Glutamatergic neuron (in vitro differentiated cells): ENCODE data around the gene ELMO1. TPM values are rescaled to one million over a fixed set of nuclear protein-coding genes. Genes with fewer than 3 reads are reported as not detected.

Experiments used
- DNase-seq: peaks from one replicate; pipeline ENCODE4 v3.0.0; 2022
- H3K27ac Mint-ChIP-seq: one replicate; pipeline ENCODE4 v1.8.0; 2020; ENCODE audit warnings: mild to moderate bottlenecking, mixed read lengths, inconsistent platforms; ENCODE audit not compliant: unreplicated experiment
- H3K27me3 Mint-ChIP-seq: one replicate; pipeline ENCODE4 v1.8.0; 2020; ENCODE audit warnings: mild to moderate bottlenecking, moderate library complexity, mixed read lengths, inconsistent platforms; ENCODE audit not compliant: unreplicated experiment
- H3K36me3 Mint-ChIP-seq: one replicate; pipeline ENCODE4 v1.8.0; 2020; ENCODE audit warnings: mild to moderate bottlenecking, mixed read lengths, inconsistent platforms; ENCODE audit not compliant: unreplicated experiment
- H3K4me1 Mint-ChIP-seq: one replicate; pipeline ENCODE4 v1.8.0; 2020; ENCODE audit warnings: mild to moderate bottlenecking, low read depth, mixed read lengths, inconsistent platforms; ENCODE audit not compliant: unreplicated experiment
- H3K4me3 Mint-ChIP-seq: one replicate; pipeline ENCODE4 v1.8.0; 2020; ENCODE audit warnings: mild to moderate bottlenecking, mixed read lengths, inconsistent platforms; ENCODE audit not compliant: unreplicated experiment
- H3K9me3 Mint-ChIP-seq: one replicate; pipeline ENCODE4 v1.8.0; 2020; ENCODE audit warnings: mild to moderate bottlenecking, moderate library complexity, mixed read lengths, inconsistent platforms; ENCODE audit not compliant: unreplicated experiment
- total RNA-seq: library from RNA; stranded (reverse); fragmentation: NEBNext Ultra II Directional; extraction: Animal tissue kit (Norgen Biotek cat#: 25700); gene quantifications from one replicate; pipeline ENCODE4 v1.2.1, GENCODE V29; 2021; ENCODE audit not compliant: unreplicated experiment
- TF ChIP-seq, protein P1 (sequence below): fragments of 200-600 bp; sonication (generic); IDR thresholded peaks from one replicate; pipeline ENCODE4 v1.5.0; 2021; ENCODE audit not compliant: partially characterized antibody, unreplicated experiment

ELMO1 gene
- total RNA-seq, 1 donor from 2014 or later: 5.5 TPM

DNA sequence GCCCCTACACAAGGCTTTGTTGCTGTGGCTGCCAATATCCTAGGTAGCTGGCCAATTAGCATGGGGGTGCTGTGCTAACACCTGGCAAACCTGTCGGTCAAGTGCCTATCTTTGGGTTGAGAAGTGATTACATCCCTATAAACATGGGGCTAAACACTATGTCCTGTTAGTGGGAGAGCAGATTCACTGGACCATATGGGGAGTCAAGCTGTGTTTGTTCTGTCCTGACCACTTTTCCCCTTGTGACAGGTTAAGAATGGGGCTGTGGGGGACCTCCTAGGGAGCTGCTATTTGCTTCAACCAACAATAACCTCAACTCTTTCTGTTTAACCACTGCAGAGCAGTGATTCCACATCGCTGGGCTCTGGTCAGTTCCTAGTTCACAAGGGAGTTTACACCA lies 572.9 kb downstream of the ELMO1 start:
- Mint-ChIP-seq H3K9me3 (peaks cover 1% of the 10 kb centered on the region), H3K36me3 (no peaks in the 10 kb centered on the region), H3K27ac (no peak overlapping the region), H3K4me1 (peaks cover 6% of the 10 kb centered on the region), H3K27me3 (no peaks in the 10 kb centered on the region), H3K4me3 (no peak overlapping the region)
- DNase-seq: no peak
- TF ChIP-seq, protein P1, sequence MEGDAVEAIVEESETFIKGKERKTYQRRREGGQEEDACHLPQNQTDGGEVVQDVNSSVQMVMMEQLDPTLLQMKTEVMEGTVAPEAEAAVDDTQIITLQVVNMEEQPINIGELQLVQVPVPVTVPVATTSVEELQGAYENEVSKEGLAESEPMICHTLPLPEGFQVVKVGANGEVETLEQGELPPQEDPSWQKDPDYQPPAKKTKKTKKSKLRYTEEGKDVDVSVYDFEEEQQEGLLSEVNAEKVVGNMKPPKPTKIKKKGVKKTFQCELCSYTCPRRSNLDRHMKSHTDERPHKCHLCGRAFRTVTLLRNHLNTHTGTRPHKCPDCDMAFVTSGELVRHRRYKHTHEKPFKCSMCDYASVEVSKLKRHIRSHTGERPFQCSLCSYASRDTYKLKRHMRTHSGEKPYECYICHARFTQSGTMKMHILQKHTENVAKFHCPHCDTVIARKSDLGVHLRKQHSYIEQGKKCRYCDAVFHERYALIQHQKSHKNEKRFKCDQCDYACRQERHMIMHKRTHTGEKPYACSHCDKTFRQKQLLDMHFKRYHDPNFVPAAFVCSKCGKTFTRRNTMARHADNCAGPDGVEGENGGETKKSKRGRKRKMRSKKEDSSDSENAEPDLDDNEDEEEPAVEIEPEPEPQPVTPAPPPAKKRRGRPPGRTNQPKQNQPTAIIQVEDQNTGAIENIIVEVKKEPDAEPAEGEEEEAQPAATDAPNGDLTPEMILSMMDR: no peak

DNA sequence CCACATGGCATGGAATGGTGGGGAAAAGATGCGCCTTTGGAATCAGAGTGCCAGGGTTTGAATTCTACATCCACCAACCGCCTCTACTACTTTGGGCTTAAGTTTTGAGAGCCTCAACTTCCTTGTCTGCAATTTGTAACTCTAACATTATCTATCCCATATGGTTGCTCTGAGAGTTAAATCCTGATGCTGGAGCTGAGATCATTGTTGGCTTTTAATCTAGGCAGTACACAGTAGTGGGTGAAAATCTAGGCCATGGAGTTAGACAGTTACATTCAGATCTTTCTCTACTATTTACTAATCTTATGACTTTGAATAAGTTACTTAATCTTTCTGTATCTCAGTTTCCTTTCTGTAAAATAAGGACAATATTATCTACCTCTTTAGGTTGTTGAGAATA lies 574.6 kb downstream of the ELMO1 start:
- Mint-ChIP-seq H3K4me3 (no peak overlapping the region), H3K27ac (no peak overlapping the region)

DNA sequence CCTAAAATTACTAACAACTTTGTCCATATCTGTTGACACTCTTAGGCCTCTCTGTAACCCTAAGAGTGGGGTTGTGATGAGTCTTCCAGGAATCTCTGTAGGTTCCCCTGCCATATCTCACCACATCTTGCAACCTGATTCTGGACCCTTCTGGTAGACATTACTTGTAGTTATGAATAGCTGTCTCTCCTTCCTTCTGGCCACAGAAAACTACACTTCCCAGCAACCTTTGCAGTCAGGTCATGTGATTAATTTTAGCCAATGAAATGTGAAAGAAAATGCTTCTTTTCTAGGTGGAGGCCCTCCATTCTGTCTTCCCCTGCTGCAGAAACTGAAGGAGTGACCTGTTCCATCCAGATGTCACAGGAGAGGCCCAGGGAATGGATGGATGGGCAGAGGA lies 576.8 kb downstream of the ELMO1 start:
- H3K9me3 Mint-ChIP-seq: no peaks in the 10 kb centered on the region
- no peak overlapping the region for H3K27ac Mint-ChIP-seq
- no peak overlapping the region for H3K4me3 Mint-ChIP-seq
- H3K4me1 Mint-ChIP-seq: peaks cover 5% of the 10 kb centered on the region
- TF ChIP-seq, protein P1: no peak
- DNase-seq: no peak
- H3K27me3 Mint-ChIP-seq: no peaks in the 10 kb centered on the region
- no peaks in the 10 kb centered on the region for H3K36me3 Mint-ChIP-seq

More for the DNA sequence above, 574.6 kb downstream of the ELMO1 start:
- no peak for DNase-seq
- peaks cover 5% of the 10 kb centered on the region for H3K4me1 Mint-ChIP-seq
- H3K27me3 Mint-ChIP-seq: no peaks in the 10 kb centered on the region
- TF ChIP-seq, protein P1: no peak
- no peaks in the 10 kb centered on the region for H3K9me3 Mint-ChIP-seq
- H3K36me3 Mint-ChIP-seq: no peaks in the 10 kb centered on the region

DNA sequence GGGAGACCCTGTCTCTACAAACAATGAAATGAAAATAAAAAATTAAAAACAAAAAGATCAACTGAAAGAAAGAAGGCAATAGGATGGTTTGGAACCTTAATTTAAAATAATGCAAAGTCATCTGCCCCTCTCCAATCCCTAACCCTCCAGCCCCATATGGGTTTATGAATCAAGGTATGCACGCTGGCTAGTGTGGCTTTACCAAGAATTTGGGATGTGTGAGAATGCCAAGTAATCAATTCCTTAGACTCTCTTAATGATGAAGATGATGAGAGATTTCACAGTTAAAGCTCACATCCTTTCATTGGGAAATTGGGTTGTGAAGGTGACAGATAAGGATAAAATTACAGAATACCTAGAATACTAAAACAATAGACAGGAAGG lies 577.3 kb downstream of the ELMO1 start:
- Mint-ChIP-seq H3K27me3 (no peaks in the 10 kb centered on the region), H3K9me3 (no peaks in the 10 kb centered on the region), H3K27ac (no peak overlapping the region), H3K36me3 (no peaks in the 10 kb centered on the region), H3K4me3 (no peak overlapping the region), H3K4me1 (peaks cover 5% of the 10 kb centered on the region)
- no peak for DNase-seq
- TF ChIP-seq, protein P1: no peak

DNA sequence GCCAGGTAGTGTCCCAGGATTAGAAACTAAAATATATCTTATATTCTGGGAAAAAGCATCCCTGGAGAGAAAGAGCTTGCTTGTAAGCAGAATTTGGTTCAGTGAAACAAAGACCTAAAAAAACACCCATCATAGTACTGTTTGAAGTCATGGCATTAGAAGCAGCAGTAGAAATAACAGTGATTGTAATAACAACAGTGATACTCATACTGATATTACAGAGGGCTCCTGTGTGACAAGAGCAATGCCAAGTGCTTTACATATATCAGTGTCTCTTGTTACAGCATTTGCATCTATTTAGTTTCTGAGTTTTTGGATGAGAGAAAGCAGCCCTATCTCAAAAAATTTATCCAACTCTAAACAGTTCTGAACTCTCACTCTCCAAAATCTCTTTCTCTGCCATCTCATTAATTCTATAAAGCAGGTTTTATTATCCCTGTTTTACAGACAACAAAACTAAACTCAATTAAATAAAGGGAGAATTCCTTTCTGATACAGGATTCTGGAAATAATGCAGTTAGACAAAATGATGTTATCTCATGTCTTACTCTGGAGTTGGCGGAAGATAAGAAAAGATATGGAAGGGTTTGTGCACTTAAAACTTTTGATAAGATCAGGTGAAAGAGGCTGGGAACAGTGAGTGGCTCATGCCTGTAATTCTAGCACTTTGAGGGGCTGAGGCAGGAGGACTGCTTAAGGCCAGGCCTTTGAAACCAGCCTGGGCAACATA lies 577.9 kb downstream of the ELMO1 start:
- H3K4me1 Mint-ChIP-seq: peaks cover 5% of the 10 kb centered on the region
- DNase-seq: no peak
- no peak overlapping the region for H3K4me3 Mint-ChIP-seq
- TF ChIP-seq, protein P1: no peak
- H3K9me3 Mint-ChIP-seq: no peaks in the 10 kb centered on the region
- H3K36me3 Mint-ChIP-seq: no peaks in the 10 kb centered on the region
- H3K27ac Mint-ChIP-seq: no peak overlapping the region
- no peaks in the 10 kb centered on the region for H3K27me3 Mint-ChIP-seq
